ENCODE measurements around the gene TRIM44. TPM values are rescaled to one million over a fixed set of nuclear protein-coding genes. Genes with fewer than 3 reads are reported as not detected.

The TRIM44 gene
- total RNA-seq, 1 experiment from 2014 or later = 81.4 TPM

DNA sequence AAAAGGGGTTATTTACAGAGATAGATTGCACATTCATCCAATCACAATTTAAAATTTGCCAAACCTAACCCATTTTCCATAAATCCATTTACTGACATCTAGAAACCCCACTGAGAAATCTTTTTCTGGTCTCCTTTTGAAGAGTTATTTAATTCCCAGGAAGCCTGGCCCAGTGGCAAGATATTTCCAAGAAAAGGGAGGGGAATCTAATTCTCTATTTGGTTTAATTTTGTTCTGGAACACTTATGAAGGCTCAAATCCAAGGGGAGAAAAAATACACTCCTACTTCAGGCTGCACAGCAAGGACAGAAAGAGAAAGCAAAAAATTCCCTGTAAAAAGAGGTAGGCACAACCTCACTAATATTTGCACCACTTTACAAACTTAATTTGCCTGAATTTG, 193.1 kb downstream of the TRIM44 start:
- ChIA-PET POLR2A (no interaction called here), CTCF (no interaction called here)
- TF ChIP-seq, protein P1, sequence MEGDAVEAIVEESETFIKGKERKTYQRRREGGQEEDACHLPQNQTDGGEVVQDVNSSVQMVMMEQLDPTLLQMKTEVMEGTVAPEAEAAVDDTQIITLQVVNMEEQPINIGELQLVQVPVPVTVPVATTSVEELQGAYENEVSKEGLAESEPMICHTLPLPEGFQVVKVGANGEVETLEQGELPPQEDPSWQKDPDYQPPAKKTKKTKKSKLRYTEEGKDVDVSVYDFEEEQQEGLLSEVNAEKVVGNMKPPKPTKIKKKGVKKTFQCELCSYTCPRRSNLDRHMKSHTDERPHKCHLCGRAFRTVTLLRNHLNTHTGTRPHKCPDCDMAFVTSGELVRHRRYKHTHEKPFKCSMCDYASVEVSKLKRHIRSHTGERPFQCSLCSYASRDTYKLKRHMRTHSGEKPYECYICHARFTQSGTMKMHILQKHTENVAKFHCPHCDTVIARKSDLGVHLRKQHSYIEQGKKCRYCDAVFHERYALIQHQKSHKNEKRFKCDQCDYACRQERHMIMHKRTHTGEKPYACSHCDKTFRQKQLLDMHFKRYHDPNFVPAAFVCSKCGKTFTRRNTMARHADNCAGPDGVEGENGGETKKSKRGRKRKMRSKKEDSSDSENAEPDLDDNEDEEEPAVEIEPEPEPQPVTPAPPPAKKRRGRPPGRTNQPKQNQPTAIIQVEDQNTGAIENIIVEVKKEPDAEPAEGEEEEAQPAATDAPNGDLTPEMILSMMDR (IDR thresholded peaks at IDR 0.05; ENCODE audit: insufficient read depth in 1 of 2, low read depth in 1 of 2, low read length in 1 of 2, severe bottlenecking in 1 of 2, unreplicated experiment in 1 of 2) = no peak
- no peaks in the 10 kb centered on the region for H3K36me3 ChIP-seq (ENCODE audit: control insufficient read depth, insufficient read depth, low read length)
- no peak overlapping the region for H3K4me3 ChIP-seq (ENCODE audit: low read depth, low read length)
- DNase-seq = no peak
- no peaks in the 10 kb centered on the region for H3K9me3 ChIP-seq
- no peaks in the 10 kb centered on the region for H3K4me1 ChIP-seq
- Mint-ChIP-seq H3K4me3 (ENCODE audit: unreplicated experiment) (no peak overlapping the region), H3K4me1 (ENCODE audit: low read depth, unreplicated experiment) (no peaks in the 10 kb centered on the region), H3K27me3 (ENCODE audit: insufficient read depth, unreplicated experiment) (peaks cover 8% of the 10 kb centered on the region), H3K27ac (ENCODE audit: unreplicated experiment) (no peak overlapping the region), H3K9me3 (ENCODE audit: unreplicated experiment) (no peaks in the 10 kb centered on the region), H3K36me3 (ENCODE audit: insufficient read depth, unreplicated experiment) (no peaks in the 10 kb centered on the region)
- intact Hi-C loops (cut with micrococcal nuclease; ENCODE audit: unreplicated experiment) = no loop called here
- no peaks in the 10 kb centered on the region for H3K27me3 ChIP-seq (replicated peaks; ENCODE audit: control insufficient read depth, insufficient read depth, low read length)
- BruUV-seq (replicated peaks) = no TSS peak

DNA sequence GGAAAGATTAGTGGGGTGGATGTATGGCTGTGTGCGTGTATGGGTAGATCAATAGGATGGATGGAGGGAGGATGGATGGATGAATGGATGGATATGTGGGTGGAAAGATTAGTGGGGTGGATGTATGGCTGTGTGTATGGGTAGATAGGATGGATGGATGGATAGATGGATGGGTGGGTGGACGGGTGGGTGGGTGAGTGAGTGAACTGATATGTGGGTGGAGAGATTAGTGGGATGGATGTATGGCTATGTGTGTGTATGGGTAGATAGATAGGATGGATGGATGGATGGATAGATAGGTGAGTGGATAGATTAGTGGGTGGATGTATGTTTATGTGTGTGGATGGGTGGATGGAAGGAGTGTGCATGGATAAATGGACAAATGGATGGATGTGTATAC, 193.7 kb downstream of the TRIM44 start:
- Histone ChIP-seq H3K4me3 (ENCODE audit: low read depth, low read length) (no peak overlapping the region), H3K36me3 (ENCODE audit: control insufficient read depth, insufficient read depth, low read length) (no peaks in the 10 kb centered on the region), H3K27me3 (replicated peaks; ENCODE audit: control insufficient read depth, insufficient read depth, low read length) (no peaks in the 10 kb centered on the region), H3K9me3 (no peaks in the 10 kb centered on the region), H3K4me1 (no peaks in the 10 kb centered on the region)
- no peak overlapping the region for H3K27ac Mint-ChIP-seq (ENCODE audit: unreplicated experiment)
- ChIA-PET POLR2A (no interaction called here), CTCF (no interaction called here)
- no peaks in the 10 kb centered on the region for H3K9me3 Mint-ChIP-seq (ENCODE audit: unreplicated experiment)
- no peaks in the 10 kb centered on the region for H3K4me1 Mint-ChIP-seq (ENCODE audit: low read depth, unreplicated experiment)
- intact Hi-C loops (cut with micrococcal nuclease; ENCODE audit: unreplicated experiment) = no loop called here
- no peak overlapping the region for H3K4me3 Mint-ChIP-seq (ENCODE audit: unreplicated experiment)
- H3K27me3 Mint-ChIP-seq (ENCODE audit: insufficient read depth, unreplicated experiment) = peaks cover 8% of the 10 kb centered on the region
- TF ChIP-seq, protein P1 (IDR thresholded peaks at IDR 0.05; ENCODE audit: insufficient read depth in 1 of 2, low read depth in 1 of 2, low read length in 1 of 2, severe bottlenecking in 1 of 2, unreplicated experiment in 1 of 2) = no peak
- no peak for DNase-seq
- BruUV-seq (replicated peaks) = no TSS peak
- H3K36me3 Mint-ChIP-seq (ENCODE audit: insufficient read depth, unreplicated experiment) = no peaks in the 10 kb centered on the region

DNA sequence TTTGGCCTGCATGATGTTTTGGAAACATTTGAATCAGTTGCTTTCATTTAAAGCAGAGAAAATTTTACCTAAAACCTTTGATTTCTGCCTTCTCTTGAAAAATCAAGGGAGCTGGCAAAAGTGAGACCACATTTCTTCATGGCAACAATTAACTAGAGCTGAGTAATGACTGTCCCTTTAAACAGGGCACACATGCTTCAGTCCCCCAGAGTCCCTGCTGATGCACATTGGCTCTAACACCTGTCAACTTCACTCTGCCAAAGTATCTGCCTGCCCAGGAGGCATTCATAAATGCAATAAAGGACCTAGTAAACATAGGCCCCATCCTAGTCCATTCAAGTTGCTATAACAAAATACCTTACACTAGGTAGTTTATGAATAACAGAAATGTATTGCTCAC, 194.2 kb downstream of the TRIM44 start:
- intact Hi-C loops (cut with micrococcal nuclease; ENCODE audit: unreplicated experiment) = no loop called here
- no peaks in the 10 kb centered on the region for H3K36me3 ChIP-seq (ENCODE audit: control insufficient read depth, insufficient read depth, low read length)
- Mint-ChIP-seq H3K4me3 (ENCODE audit: unreplicated experiment) (no peak overlapping the region), H3K36me3 (ENCODE audit: insufficient read depth, unreplicated experiment) (no peaks in the 10 kb centered on the region), H3K27me3 (ENCODE audit: insufficient read depth, unreplicated experiment) (peaks cover 8% of the 10 kb centered on the region), H3K27ac (ENCODE audit: unreplicated experiment) (no peak overlapping the region), H3K9me3 (ENCODE audit: unreplicated experiment) (no peaks in the 10 kb centered on the region), H3K4me1 (ENCODE audit: low read depth, unreplicated experiment) (no peaks in the 10 kb centered on the region)
- no peak for DNase-seq
- CTCF ChIA-PET = no interaction called here
- no peaks in the 10 kb centered on the region for H3K9me3 ChIP-seq
- no peak overlapping the region for H3K4me3 ChIP-seq (ENCODE audit: low read depth, low read length)
- TF ChIP-seq, protein P1 (IDR thresholded peaks at IDR 0.05; ENCODE audit: insufficient read depth in 1 of 2, low read depth in 1 of 2, low read length in 1 of 2, severe bottlenecking in 1 of 2, unreplicated experiment in 1 of 2) = no peak
- H3K4me1 ChIP-seq = no peaks in the 10 kb centered on the region
- BruUV-seq (replicated peaks) = no TSS peak
- H3K27me3 ChIP-seq (replicated peaks; ENCODE audit: control insufficient read depth, insufficient read depth, low read length) = no peaks in the 10 kb centered on the region
- POLR2A ChIA-PET = no interaction called here

Measured in Caco-2 (cell line).